ENCODE results near the gene WIZ. TPM values are rescaled to one million over a fixed set of nuclear protein-coding genes. Genes with fewer than 3 reads are reported as not detected.

WIZ gene
- total and polyA plus RNA-seq, 9 of the 15 experiments (the other 6 are each of a cell fraction or from before 2014, with no cell fraction given), result 0.06 to 37.5 (median 4.8) TPM

- no peak overlapping the region for H3K4me2 ChIP-seq (ENCODE audit: insufficient read depth, low read length)
- H3K79me2 ChIP-seq (ENCODE audit: control insufficient read depth, insufficient read depth, low read length), result no peaks in the 10 kb centered on the region
- H3K27me3 ChIP-seq (ENCODE audit: control insufficient read depth in 2 of 2, insufficient read depth in 2 of 2, low read length in 2 of 2), result peaks cover 14 to 33% of the 10 kb centered on the region in 2 experiments; a peak in 4 of 5 replicates
- H4K20me1 ChIP-seq (replicated peaks; ENCODE audit: control insufficient read depth, insufficient read depth, low read length), result no peaks in the 10 kb centered on the region
- peak overlapping the region in 1 of 2 experiments; percentile 48; a peak in 1 of 4 replicates for H3K9ac ChIP-seq (ENCODE audit: insufficient read depth in 1 of 2, low read depth in 2 of 2, low read length in 2 of 2)
- POLR2A ChIA-PET, result interaction anchor here (1.0 kb wide), 1 partner anchor 19 kb away, joined by 3 read pairs; no protein-coding TSS in a partner anchor
- H2AFZ ChIP-seq (ENCODE audit: low read depth, low read length), result no peak overlapping the region
- BruUV-seq (replicated peaks), result no TSS peak
- FAIRE-seq (no peak), ATAC-seq (no peak), DNase-seq (ENCODE audit: extremely low read depth in 1 of 4, low spot score in 3 of 4) (no peak)
- no peak overlapping the region for H3K27ac ChIP-seq (ENCODE audit: extremely low read depth, low read depth, low read length)
- no peak overlapping the region for H3K4me3 ChIP-seq
- H3K9me3 ChIP-seq (replicated peaks; ENCODE audit: control insufficient read depth, insufficient read depth, low read depth, low read length), result no peaks in the 10 kb centered on the region
- no peak for TF ChIP-seq ZNF644 (tag; IDR thresholded peaks at IDR 0.05; ENCODE audit: low read depth)
- WGBS (ENCODE audit: insufficient coverage, low coverage, missing lambda C conversion rate), result 14% methylated on average over 2 of the region's 2 CpGs
- in situ Hi-C loops (cut with MboI), result no loop called here
- peaks cover 7 to 41% of the 10 kb centered on the region in 2 experiments for H3K4me1 ChIP-seq (replicated peaks in 1 of 2; ENCODE audit: control insufficient read depth in 2 of 2, insufficient read depth in 2 of 2, low read length in 2 of 2)
- no peaks in the 10 kb centered on the region for H3K36me3 ChIP-seq (ENCODE audit: control insufficient read depth, insufficient read depth, low read length)
- CTCF ChIA-PET (ENCODE audit: low intra/inter-chr PET ratio), result no interaction called here
- intact Hi-C loops (cut with micrococcal nuclease), result no loop called here
- H3K9me1 ChIP-seq (ENCODE audit: control insufficient read depth, insufficient read depth, low read length), result no peaks in the 10 kb centered on the region
These were observed 11.6 kb downstream of the WIZ start for GRCh38 chr19:15438124-15438496.

DNA sequence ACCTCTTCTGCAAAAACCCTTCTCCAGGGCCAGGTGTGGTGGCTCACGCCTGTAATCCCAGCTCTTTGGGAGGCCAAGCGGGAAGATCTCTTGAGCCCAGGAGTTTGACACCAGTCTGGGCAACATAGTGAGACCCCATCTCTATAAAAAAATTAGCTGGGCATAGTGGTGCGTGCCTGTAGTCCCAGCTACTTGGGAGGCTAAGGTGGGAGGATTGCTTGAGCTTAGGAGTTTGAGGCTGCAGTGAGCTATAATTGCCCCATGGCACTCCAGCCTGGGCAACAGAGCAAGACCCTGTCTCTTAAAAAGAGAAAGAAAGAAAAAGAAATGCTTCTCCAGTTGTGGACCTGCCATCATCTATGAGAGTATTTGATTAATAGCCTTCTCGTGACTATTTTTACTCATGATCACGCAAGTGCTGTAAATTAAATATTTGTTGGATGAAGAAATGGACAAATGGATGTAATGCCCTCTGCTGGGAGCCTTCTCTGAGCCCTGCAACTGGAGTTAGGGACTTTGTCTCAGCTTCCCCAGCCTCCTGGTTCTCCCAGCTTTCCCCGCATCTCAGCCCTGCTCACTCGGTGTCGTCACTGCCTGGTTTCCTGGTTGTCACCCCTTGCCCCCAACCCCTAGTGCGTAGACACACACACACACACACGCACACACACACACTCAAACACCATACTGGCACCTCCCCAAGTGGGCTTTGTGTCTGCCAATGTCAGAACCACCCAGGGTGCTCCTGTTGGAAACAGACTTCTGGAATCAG lies 12.2 kb downstream of the WIZ start:
- in situ Hi-C loops (cut with MboI), result no loop called here
- ChIA-PET POLR2A (interaction anchor here (1.4 to 2.3 kb wide), 3 partner anchors 8 to 18 kb away, joined by 3 to 6 read pairs (median 4); partner anchors contain the start of gene AKAP8L), CTCF (ENCODE audit: low intra/inter-chr PET ratio) (no interaction called here)
- Histone ChIP-seq H3K4me2 (ENCODE audit: insufficient read depth, low read length) (no peak overlapping the region), H3K4me1 (replicated peaks in 1 of 2; ENCODE audit: control insufficient read depth in 2 of 2, insufficient read depth in 2 of 2, low read length in 2 of 2) (peaks cover 7 to 46% of the 10 kb centered on the region in 2 experiments), H3K79me2 (ENCODE audit: control insufficient read depth, insufficient read depth, low read length) (peaks cover 4% of the 10 kb centered on the region; the same call in 2 of the 3 replicates), H4K20me1 (replicated peaks; ENCODE audit: control insufficient read depth, insufficient read depth, low read length) (no peaks in the 10 kb centered on the region), H2AFZ (ENCODE audit: low read depth, low read length) (no peak overlapping the region), H3K27ac (ENCODE audit: extremely low read depth, low read depth, low read length) (no peak overlapping the region), H3K36me3 (ENCODE audit: control insufficient read depth, insufficient read depth, low read length) (no peaks in the 10 kb centered on the region), H3K4me3 (no peak overlapping the region), H3K9me3 (replicated peaks; ENCODE audit: control insufficient read depth, insufficient read depth, low read depth, low read length) (no peaks in the 10 kb centered on the region), H3K9ac (ENCODE audit: insufficient read depth in 1 of 2, low read depth in 2 of 2, low read length in 2 of 2) (peak overlapping the region in 1 of 2 experiments; percentile 48; a peak in 1 of 4 replicates), H3K27me3 (ENCODE audit: control insufficient read depth in 2 of 2, insufficient read depth in 2 of 2, low read length in 2 of 2) (peaks cover 14 to 33% of the 10 kb centered on the region in 2 experiments; a peak in 4 of 5 replicates), H3K9me1 (ENCODE audit: control insufficient read depth, insufficient read depth, low read length) (no peaks in the 10 kb centered on the region)
- 15% methylated on average over 10 of the region's 10 CpGs for WGBS (ENCODE audit: insufficient coverage, low coverage, missing lambda C conversion rate)
- DNase-seq (ENCODE audit: extremely low read depth in 1 of 4, low spot score in 3 of 4) (no peak), ATAC-seq (no peak), FAIRE-seq (no peak)
- TF ChIP-seq ZNF584 (CRISPR knock-in tag; IDR thresholded peaks at IDR 0.05; ENCODE audit: low read depth) (no peak), CTCF (IDR thresholded peaks at IDR 0.05 in 2 of 3, conservative IDR thresholded peaks at IDR 0.05 in 1 of 3; ENCODE audit: insufficient read depth in 2 of 3, low read depth in 1 of 3, low read length in 3 of 3) (peak in 1 of 3 experiments; percentile 24; a peak in 2 of 6 replicates), RAD21 (CRISPR knock-in tag; conservative IDR thresholded peaks at IDR 0.05 in 1 of 2, IDR thresholded peaks at IDR 0.05 in 1 of 2) (peak in 1 of 2 experiments; percentile 18; a peak in 1 of 4 replicates), ZNF121 (CRISPR knock-in tag; conservative IDR thresholded peaks at IDR 0.05) (peak; percentile 97)
- intact Hi-C loops (cut with micrococcal nuclease), result no loop called here
- no TSS peak for BruUV-seq (replicated peaks)

Measured in K562 (cell line).